Frontal cortex (tissue), 4 donors: Measurements from ENCODE around the gene MAP3K20. TPM values are rescaled to one million over a fixed set of nuclear protein-coding genes. Genes with fewer than 3 reads are reported as not detected.
"Not testable (repeated sequence)": the region's sequence is repeated elsewhere in the genome, so short reads cannot be mapped to it uniquely, and the experiment has no call there.

ENCODE experiments used
- DNase-seq, 2 donors: peaks; one replicate each; pipeline ENCODE4 v3.0.0; 2012; ENCODE audit warnings: low spot score in 2 of 2
- FAIRE-seq: peaks from 2 replicates; lab custom pipeline; 2012; peaks lifted over from hg19 to GRCh38; lab: Jason Lieb, UNC
- total RNA-seq: library from RNA; depleted of rRNA; stranded (reverse); fragments of >200 nt; gene quantifications from one replicate; pipeline ENCODE4 v1.2.3, GENCODE V29; 2014
- donor health status: control.
- donor health status: control.
- donor health status: control.

MAP3K20 gene
- total RNA-seq, 1 donor from 2014 or later: 9.4 TPM

DNA sequence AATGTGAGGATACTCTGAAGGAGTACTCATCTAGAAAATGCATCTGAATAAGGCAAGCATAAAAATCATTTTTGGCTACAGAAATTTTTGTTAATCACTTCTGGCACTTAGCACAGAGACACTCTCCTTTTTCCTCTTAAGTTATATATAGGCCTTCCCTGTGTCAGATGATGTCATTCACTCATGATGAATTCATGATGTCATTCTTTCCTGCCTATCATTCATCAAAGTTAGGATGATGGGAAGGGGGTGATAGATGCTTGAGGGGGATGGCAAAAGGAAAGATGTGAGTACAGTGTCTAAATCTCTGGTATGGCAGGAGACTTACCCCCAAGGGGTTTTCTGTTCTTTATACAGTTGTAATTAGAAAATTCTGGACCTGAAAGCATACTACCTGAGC lies 42.0 kb downstream of the MAP3K20 start:
- FAIRE-seq (no peak), DNase-seq (no peak)

DNA sequence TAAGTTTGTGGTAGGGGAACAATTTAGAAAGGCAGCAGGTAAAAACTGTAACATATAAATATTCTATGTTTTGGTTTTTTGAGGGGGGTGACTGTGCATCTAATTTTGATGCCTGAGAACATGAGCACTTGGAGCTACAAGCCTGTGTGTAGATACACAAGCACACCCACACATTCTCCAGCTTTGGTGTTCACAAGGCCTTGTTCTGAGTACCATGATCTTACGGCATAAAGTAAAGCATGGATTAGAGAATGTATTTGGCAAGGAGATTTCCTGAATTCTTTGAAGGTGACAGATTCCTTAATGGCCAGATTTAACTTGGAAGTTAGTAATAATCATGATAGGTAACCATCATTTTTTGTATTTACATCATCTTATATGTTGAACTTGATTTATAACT lies 42.7 kb downstream of the MAP3K20 start:
- FAIRE-seq (no peak), DNase-seq (no peak)

DNA sequence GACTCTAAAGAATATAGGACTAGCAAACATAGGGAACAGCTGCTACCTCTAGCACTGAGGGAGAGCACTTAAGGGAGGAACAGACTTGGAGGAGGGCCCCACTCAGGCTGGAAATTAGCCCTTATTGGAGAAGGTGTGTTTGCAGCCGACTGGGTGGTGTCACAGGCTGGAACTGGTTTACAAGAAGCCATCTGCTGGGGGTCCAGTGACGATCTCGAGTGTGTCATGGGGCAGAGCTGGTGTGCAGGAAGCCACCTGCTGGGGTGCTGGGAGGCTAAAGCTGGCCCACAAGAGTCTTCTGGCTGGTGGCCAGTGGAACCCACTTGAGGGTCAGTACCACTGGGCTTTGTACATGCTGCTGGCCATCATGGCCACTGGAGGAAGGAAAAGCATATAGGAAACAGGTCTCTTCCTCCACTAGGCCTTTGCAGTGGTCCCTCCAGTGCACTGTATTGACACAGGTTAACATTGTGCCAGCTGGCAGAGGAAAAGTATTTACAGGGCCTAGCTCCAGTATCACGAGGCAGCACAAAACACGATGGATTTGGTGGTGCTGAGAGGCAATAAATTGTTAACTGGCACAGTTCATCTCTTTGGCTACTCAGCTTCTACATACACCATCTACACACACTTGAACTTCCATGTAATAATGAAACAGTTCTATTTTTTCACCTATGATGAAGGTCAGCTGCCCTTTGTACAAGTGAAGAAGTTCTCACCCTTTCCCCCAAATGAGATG lies 43.6 kb downstream of the MAP3K20 start:
- no peak for FAIRE-seq
- DNase-seq: no peak

DNA sequence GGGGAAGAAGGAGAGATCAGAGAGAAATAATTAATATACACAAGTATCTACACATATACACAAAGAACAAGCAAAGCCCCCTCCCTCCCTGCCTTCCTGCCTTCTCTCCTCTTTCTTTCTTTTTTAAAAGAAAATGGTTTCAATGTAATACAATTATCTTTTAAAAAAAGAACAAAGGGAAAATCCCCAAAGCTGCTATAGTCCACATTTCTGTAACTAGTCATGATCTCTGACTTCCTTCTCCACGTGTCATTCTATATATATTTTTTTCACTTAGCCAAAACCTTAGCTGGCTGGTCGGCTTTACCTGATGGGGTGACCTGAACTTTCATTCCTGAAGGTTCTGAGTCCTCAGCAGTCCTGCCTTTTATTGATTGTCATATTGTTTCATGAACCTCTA lies 44.3 kb downstream of the MAP3K20 start:
- FAIRE-seq (no peak), DNase-seq (no peak)

DNA sequence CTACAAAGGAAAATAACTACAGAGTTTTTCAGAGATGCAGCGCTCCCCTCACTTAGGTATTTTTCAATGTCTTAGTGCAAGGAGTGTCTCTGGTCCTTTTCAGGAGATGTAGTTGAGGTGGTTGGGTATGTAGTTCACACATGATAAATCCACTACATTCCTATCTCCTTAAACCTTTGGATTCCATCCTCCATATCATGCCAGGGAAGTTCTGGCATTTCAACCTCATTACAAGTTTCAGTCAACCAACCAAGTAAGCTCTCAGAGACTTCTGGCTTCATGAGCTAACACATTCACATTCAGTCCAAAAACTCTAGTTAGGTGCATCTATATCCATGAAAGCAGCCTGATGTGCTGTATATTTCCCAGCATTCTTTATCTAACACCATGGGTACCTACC lies 47.3 kb downstream of the MAP3K20 start:
- DNase-seq (no peak), FAIRE-seq (no peak)

DNA sequence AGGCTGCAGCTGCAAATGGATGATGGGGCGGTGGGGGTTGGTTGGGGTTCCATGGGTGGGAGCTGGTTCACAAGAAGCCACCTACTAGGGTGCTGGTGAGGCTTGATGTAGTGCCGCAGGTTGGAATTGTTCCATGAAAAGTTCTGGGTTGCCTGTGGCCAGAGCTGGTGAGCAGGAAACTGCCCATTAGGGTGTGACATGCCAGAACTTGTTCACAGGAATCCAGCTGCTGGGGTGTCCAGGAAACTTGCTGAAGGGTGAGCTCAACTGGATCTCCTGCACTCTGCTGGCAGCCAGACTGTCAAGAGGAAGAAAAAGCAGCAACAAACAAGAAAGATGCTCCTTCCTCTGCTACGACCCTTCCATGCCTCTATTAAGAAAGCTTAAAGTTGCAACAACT lies 48.8 kb downstream of the MAP3K20 start:
- no peak for FAIRE-seq
- DNase-seq: no peak

DNA sequence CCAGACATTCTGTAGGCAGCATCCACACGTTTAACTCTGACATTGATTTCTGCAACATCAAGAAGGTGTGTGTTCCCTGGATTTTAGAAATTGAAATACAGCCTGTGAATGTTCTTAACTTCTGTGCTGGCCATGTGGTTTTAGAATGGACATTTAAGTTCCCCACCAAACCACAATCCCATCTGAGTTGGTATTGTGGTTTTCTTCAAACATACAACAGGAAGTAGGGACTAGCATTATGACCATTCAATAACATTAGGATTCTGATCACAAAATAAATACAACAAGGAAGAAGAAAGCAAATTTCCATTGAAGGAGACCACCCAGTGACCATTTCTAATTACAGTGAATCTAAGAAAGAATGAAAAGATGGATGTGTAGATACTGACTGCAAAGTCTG lies 51.2 kb downstream of the MAP3K20 start:
- FAIRE-seq (no peak), DNase-seq (no peak)

DNA sequence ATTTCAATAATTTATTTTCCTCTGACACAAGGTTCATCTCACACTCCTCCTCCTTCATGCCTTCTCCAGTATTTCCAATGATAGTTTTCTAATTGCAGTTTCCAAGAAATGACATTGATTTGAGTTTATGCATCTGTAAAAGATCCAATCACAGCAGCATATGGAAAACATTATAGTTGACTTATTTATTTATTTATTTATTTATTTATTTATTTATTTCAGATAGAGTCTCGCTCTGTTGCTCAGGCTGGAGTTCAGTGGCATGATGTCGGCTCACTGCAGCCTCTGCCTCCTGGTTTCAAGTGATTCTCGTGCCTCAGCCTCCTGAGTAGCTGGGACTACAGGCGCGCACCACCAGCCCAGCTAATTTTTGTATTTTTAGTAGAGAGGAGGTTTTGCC lies 52.5 kb downstream of the MAP3K20 start:
- FAIRE-seq, DNase-seq: not testable (repeated sequence)

DNA sequence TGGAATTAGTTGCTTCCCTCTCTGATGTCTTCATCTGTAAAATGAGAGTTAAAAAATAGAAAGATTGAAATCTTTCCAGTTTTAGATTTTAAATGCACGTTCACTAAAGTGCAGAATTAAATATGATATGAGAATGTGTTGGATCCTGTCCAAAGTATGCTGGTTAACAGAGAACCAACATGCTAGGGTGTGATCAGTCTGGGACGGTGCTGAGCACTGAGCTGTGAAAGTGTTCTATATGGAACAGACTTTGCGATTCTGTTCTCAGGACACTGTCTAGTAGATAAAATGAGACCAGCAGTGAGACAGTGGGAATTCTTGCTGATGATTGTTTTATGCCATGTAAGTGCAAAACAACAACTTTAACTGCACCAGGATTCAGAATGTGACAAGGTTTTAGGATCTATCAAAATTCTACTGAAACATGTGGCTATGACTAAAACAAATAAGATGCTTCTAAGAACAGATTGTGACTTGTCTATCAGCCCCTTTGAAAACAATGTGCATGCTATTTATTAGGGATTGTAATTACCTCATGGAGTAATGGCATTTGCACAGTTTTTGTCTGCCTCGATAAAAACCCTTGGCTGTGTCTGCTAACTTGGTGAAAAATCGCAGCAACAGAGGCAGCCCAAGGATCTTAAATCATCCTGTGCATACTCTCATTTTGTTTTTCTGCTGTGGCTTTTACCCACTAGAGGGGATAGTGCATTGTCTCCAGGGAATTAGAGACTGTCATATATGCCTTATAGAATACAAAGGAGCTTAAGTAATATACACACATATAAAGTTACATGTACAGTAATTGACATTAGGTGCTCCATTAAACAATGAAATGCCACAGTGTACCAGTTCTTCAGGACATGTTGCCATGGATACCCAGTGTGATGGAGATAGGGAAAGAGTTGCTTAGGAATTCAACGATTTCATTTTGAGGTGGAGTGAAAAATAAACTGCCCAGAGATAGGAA lies 55.1 kb downstream of the MAP3K20 start:
- DNase-seq (no peak), FAIRE-seq (no peak)

DNA sequence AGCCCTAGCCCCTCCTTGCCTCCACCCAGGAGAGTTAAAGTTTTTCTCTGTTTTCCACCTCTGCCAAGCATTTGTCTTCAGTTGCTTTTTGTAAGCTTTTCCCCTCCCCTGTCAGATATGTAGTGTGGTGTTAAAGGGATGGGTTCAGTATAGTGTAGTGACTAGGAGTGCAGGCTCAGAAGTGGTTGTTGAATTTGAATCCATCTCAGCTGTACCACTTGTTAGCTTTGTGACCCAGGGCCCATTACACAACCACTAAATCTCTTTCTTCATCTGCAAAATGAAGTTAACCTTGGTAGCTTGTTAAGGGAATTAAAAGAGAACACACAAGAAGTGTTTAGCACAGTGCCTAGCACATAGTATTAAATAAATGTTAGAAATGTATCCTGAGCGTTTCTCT lies 56.9 kb downstream of the MAP3K20 start:
- DNase-seq (no peak), FAIRE-seq (no peak)

DNA sequence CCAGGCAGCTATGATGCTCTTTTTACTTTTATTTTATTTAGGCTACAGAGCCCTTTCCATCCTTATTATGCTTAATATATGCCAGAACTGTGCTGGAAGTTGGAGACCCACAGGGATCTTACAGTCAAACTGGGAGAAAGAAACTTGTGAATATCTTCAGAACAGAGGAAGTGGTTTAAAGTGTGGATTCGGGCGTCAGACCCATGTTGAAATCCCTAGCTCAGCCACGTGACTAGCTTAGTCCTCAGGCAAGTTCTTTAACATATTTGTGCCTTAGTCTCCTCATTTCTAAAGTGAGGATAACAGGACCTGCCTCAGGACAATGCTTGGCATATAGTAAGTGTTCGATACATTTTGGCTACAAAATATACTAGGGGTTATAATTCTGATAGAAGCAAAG lies 59.1 kb downstream of the MAP3K20 start:
- DNase-seq (no peak), FAIRE-seq (no peak)

DNA sequence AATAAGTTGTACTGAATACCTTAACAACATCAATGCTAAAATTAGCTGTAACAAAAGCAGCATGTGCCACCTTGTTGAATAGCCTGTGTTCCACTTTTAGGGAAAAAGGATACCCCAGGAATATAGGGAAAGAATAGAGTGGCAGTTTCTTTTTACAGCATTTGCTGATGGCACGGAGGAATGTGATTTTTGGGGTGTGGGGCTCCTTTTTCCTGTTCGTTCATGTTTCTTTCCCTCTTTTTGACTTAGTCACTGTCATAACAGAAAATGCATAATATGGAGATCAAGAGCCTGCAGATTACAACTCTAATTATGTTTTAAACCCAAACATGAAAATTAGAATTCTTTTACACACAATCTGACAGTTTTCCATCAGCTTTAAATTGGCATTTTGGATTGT lies 60.4 kb downstream of the MAP3K20 start:
- no peak for DNase-seq
- FAIRE-seq: no peak

DNA sequence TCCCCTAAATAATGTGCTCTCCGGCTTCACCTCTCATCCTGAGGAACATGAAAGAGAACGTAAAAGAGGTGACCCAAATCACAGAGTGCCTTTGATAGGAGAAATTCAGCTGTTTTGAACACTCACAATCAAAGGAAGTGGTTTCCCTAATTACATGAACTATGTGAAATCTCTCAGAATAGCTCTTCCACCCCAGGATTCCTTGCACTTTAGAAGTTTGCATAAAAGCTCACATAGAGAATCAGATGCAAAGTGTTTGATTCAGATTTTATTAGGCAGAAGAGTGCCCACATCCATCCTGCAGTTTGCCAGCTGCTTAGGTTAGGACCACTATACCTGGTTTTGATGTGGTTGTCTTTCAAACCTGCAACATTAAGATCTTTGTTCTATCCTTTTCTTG lies 61.0 kb downstream of the MAP3K20 start:
- DNase-seq (no peak), FAIRE-seq (no peak)

DNA sequence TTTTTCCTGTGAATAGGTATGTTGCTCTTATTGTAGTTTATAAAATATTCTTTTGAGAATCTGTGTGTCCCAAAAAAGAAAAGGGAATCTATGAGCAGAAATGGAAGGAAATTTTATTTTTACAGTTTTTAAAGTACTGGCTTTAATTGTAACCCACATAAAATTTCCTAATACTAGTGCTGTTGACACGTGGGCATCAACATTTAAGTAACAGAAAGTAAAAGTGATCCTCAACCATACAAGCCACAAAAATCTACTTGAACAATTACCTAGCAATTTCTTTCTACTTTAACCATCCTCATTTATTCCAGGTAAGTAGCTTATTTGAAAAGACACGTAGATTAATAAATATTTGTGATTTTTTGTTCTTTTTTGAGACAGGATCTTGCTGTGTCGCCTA lies 62.0 kb downstream of the MAP3K20 start:
- FAIRE-seq: no peak
- DNase-seq: no peak

DNA sequence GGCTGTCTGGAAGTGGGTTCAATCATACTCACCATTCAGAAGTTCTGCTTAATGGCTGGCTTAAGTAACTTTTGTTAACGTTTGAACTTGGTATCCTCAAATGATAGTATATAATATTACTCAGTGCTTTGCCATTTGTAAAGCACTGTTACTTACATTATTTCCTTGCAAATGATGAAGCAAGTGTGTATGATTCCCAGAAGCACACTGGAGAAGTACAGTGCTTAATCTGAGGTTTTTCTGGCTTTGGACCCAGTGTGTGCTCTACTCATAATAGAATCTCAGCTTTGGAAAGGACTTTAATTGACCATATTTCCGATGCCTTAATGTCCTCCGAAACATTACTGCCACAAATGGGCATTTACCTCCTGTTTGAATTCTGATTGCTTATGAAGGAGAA lies 63.3 kb downstream of the MAP3K20 start:
- no peak for FAIRE-seq

DNA sequence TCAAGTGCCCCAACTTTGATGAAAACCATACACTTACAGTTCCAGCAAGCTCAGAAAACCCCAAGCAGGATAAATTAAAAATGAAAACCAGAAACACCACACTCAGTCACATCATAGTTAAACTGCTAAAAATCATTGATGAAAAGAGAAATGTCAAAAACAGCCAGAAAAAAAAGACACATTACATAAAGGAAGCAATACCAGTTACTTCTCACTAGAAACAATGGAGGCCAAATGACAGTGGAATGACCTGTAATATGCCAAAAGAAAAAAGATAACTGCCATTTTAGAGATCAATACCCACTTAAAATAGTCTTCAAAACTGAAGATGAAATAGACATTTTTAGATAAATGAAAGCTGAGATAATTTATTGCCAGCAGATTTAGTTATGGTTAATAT lies 66.0 kb downstream of the MAP3K20 start:
- FAIRE-seq (no peak), DNase-seq (no peak)

More for the DNA sequence above, 63.3 kb downstream of the MAP3K20 start:
- no peak for DNase-seq

DNA sequence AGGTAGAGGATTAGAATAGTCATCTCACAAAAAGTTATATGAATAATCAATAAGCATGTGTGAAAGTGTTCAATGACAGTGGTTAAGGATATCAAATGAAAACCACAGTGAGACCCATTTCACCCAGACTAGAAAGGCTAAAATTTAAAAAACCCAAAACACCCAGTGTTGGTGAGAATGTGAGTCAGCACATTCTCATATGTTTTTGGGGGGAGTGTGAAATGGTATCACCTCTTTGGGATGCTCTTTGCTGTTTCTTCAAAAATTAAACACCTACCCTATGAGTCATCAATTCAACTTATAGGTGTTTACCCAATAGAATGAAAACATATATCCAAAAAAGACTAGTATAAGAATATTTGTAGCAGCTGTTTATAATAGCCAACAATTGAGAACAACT lies 69.8 kb downstream of the MAP3K20 start:
- DNase-seq (no peak), FAIRE-seq (no peak)

DNA sequence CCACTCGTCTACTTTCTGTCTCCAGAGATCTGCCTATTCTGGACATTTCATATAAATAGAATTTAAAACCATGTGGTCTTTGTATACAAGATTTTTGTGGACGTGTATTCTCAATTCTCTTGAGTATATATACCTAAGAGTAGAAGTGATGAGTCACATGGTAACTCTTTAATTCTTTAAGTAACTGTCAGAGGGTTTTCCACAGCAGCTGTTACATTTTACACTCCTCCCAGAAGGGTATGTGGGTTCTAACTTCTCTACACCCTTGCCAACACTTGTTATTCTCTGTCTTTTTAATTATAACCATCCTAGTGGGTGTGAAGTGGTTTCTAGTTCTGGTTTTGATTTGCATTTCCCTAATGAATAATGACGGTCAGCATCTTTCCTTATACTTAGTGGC lies 70.9 kb downstream of the MAP3K20 start:
- DNase-seq: no peak
- no peak for FAIRE-seq

DNA sequence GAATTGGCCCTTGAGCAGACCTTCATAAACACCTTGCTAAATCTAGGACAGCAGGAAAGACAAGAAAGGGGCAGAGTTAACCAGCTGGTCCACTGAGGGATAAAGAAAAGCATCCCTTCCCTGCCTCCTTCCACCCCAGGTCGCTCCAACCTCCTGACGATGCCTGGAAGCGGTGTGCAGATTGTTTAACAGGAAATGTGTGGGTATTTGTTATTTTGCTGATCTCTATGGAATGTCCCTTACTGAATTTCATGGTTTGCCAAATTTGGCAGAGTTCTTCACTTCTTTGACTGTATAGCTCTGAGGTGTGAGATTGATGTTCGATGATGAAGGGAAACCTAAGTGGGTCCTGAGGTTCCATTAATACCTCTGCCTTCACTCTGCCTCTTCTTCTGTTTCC lies 72.9 kb downstream of the MAP3K20 start:
- no peak for FAIRE-seq
- DNase-seq: no peak

DNA sequence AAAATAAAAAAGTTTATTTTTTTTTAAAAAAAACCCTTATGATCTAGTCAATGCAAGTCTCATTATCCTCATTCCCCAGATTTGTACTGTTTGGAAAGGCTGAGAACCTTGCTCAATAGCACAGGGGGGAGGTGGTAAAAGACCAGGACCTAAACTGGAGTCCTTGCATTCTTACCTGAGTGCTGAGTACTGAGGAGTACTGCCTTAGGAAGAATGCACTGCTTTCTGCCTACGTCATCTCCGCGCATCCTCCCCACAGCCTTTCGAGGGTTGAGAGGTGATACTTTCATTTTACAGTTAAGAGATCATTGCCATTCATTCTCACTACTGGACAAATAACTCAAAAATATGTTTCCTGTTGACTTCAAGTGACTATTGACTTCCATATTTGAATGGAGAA lies 73.8 kb downstream of the MAP3K20 start:
- no peak for FAIRE-seq
- no peak for DNase-seq

DNA sequence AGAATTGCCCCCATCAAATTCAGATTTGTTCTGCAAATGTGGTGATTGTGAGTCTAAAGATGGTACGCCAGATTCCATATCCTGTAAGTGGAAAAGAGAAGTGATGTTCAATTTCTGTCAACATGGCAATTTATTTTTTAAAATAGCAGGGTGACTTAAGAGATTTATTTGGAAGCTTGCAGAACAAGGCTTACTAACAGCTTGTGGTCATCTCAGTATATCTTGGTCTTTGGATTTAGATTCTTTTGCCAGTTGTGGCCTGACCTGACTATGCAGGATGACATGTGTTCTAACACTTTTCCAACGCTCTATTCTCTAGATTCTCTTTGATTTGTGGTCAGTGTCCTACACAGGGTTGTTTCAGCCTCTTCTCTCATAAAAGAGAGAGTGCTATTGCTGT lies 74.4 kb downstream of the MAP3K20 start:
- DNase-seq (no peak), FAIRE-seq (no peak)
